Raji (cell line): ENCODE data around the gene INF2.

ENCODE experiments used
- POLR2A ChIP-seq: IDR thresholded peaks from 2 replicates; pipeline ENCODE4 v1.6.1; 2011; ENCODE audit warnings: low read depth, low read length, control low read depth; ENCODE audit not compliant: insufficient read depth

The INF2 gene

GRCh38 chr14:104692939-104693315, 3.5 kb downstream of the INF2 start:
- no peak for TF ChIP-seq POLR2A

- no peak for TF ChIP-seq POLR2A
These were observed 4.3 kb downstream of the INF2 start for GRCh38 chr14:104693482-104694431.

- no peak for TF ChIP-seq POLR2A
These were observed 5.1 kb downstream of the INF2 start for GRCh38 chr14:104694475-104694950.

GRCh38 chr14:104694991-104695659, 5.7 kb downstream of the INF2 start:
- no peak for TF ChIP-seq POLR2A

GRCh38 chr14:104695660-104696000, 6.2 kb downstream of the INF2 start:
- TF ChIP-seq POLR2A = no peak

- no peak for TF ChIP-seq POLR2A
These were observed 7.4 kb downstream of the INF2 start for GRCh38 chr14:104696671-104697316.

- no peak for TF ChIP-seq POLR2A
These were observed 7.9 kb downstream of the INF2 start for GRCh38 chr14:104697317-104697703.

GRCh38 chr14:104697892-104698583, 8.6 kb downstream of the INF2 start:
- no peak for TF ChIP-seq POLR2A

GRCh38 chr14:104698688-104699425, 9.4 kb downstream of the INF2 start:
- TF ChIP-seq POLR2A = no peak

GRCh38 chr14:104699426-104699748, 10.0 kb downstream of the INF2 start:
- no peak for TF ChIP-seq POLR2A

GRCh38 chr14:104700225-104700651, 10.8 kb downstream of the INF2 start:
- TF ChIP-seq POLR2A = no peak

- no peak for TF ChIP-seq POLR2A
These were observed 11.4 kb downstream of the INF2 start for GRCh38 chr14:104700747-104701217.

- no peak for TF ChIP-seq POLR2A
These were observed 12.1 kb downstream of the INF2 start for GRCh38 chr14:104701383-104702076.

- no peak for TF ChIP-seq POLR2A
These were observed 12.7 kb downstream of the INF2 start for GRCh38 chr14:104702106-104702505.

- no peak for TF ChIP-seq POLR2A
These were observed 13.3 kb downstream of the INF2 start for GRCh38 chr14:104702673-104703072.
